Measurements from ENCODE around the gene LRRTM2. TPM values are rescaled to one million over a fixed set of nuclear protein-coding genes. Genes with fewer than 3 reads are reported as not detected.

The LRRTM2 gene
- total RNA-seq, result 0.16 and 0.24 TPM in 2 replicates

GRCh38 chr5:138874771-138875551 lies at the start of gene LRRTM2:
Gene LRRTM2 (minus strand): TSS chr5:138875335. CDS start chr5:138874911, 424 bp downstream.

Other genes with a start within 250 kb of the LRRTM2 start
- 319 and 372 TPM in 2 replicates for gene CTNNA1, start 121.9 kb downstream of the LRRTM2 start, total RNA-seq